HG03045 (cell line): ENCODE data around the gene CCZ1.
"Not testable (repeated sequence)": the region's sequence is repeated elsewhere in the genome, so short reads cannot be mapped to it uniquely, and the experiment has no call there.

Experiments
- ATAC-seq: cut with Tn5 transposase; IDR thresholded peaks from one replicate; pipeline ENCODE4 v1.9.1; 2021; ENCODE audit warnings: mild to moderate bottlenecking, moderate library complexity; ENCODE audit not compliant: unreplicated experiment

Gene CCZ1

DNA sequence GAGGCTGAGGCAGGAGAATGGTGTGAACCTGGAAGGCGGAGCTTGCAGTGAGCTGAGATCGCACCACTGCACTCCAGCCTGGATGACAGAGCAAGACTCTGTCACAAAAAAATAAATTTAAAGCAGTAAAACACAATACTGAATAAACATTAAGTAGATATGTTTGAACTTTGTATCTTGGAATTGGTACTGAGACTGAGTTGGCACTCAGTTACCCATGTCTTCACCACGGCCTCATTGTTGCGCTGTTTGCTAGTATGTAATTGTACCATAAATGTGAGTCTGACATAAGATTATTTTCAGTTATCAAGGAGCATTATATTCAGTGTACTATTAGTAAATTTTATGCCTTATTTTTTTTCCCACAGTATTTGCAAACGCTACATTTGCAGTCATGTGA is 6.2 kb downstream of the CCZ1 start:
- ATAC-seq: not testable (repeated sequence)

DNA sequence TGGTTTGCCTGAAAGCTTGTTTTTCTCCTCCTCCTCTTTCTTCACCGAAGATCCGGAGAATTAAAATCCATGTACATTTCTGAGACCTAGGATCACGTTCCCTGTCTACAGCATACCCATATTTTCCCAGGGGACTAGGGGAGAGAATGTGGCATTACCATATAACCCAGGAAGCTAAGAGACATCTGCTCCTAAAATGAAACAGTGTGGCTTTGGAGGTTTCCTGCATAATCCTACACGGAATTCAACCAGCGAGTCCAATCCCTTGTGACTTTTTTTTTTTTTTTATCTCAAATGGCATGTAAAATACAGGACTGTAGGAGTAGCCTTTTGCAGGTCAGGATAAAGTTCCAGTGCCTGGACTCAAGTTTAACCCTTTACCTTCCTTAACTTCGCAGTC is 10.3 kb downstream of the CCZ1 start:
- ATAC-seq: not testable (repeated sequence)

DNA sequence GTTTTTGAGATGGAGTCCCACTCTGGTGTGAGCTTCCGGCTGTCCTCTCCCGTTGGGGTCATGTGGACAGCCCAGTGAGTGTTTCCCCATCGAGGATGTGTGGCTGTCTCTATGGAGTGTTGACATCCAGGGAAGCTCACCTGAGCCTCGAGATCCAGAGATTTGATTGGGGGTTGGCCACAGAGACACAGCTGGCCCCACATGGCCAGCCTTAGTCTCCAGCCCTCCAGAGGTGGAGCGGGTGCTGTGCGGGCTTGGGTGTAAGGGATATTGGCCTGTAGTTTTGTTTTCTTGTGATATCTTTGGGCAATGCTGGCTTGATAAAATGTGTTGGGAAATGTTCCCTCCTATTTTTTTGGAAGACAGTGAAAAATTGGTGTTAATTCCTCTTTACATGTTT is 18.0 kb downstream of the CCZ1 start:
- ATAC-seq: not testable (repeated sequence)

DNA sequence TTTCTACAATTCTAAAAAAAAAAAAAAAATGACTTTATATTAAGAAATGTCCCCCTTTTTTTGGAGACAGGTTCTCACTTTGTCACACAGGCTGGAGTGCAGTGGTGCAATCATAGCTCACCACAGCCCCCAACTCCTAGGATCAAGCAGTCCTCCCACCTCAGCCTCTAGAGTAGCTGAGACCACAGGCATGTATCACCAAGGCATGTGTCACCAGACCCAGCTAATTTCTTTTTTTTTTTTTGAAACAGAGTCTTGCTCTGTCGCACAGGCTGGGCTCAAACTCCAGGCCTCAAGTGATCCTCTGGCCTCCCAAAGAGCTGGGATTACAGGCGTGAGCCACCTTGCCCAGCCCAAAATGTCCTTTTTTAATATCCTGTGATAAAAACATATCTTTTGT is 25.6 kb downstream of the CCZ1 start:
- not testable (repeated sequence) for ATAC-seq

DNA sequence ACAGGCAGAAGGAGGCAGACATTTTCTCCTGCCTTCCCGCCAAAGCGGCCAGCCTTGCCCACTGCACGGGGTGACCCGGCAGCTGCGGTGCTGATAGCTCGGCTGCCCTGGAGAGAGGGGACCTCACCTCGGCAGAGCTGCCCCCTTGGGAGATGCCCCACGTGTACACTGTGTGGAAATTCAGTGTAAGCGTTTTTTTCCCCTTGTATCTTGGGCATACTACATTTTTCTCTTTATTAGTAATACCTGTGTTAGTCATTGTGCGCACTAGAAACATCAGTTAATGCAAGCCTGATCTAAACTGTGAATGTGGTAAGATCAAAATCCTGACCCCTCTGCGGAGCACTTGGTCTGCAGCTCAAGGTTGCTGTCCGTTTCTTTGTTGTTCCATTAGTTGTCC is 26.1 kb downstream of the CCZ1 start:
- not testable (repeated sequence) for ATAC-seq

DNA sequence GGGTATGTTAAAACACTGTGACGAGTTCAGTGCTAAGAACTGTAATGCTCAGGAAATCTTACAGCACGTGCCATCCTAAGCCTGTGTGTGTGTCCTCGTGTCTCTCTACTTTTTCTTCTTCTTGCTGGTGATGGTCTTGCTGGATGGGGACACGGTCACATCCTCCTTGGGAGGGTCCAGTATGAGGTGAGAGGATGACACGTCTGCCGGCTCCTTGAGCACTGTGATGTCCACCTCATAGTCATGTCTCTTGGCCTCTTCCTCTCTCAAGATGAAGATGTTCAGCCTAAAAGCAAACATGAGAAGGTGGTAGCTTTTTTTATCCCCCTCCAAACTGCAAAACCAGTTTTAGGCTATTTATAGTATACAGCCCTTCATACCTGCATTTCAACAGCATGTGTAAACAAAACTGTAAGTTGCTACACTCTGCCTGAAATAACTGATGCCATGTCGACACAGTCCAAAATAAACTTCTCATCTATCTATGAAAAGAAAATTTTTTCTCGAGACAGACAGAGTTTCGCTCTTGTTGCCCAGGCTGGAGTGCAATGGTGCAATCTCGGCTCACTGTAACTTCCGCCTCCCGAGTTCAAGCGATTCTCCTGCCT is 27.8 kb downstream of the CCZ1 start:
- not testable (repeated sequence) for ATAC-seq

DNA sequence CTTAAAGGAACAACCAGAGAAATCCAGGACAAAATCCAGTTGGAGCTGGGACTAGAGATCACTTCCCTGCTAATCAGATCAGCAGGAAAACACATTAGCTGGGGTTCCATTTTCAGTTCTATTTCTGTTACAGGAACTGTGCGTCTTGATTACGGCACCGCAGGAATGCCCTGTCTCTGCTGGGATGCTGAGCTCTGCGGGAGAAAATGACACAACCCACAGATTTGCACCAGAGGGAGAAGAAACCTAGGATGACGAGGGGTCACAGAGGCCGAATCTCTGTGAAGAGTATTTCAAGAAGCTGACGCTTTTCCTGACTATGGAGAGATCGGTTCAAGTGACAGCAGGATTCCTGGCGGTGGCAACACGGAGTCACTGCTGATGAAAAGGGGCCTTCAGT is 31.8 kb downstream of the CCZ1 start:
- not testable (repeated sequence) for ATAC-seq

DNA sequence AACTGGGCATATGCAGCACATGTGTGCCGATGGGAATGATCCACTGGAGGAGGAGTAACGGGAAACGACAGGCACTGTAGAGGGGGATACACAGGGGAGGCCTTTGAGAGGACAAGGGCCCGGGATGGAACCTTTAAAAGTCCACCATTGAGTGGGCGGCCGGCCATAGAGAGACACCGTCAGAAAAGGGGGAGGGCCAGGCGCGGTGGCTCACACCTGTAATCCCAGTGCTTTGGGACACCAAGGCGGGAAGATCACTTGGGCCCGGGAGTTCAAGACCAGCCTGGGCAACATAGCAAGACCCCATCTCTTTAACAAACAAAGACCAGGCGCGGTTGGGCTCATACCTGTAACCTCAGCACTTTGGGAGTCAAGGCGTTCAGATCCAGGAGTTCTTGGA is 32.7 kb downstream of the CCZ1 start:
- ATAC-seq: not testable (repeated sequence)

DNA sequence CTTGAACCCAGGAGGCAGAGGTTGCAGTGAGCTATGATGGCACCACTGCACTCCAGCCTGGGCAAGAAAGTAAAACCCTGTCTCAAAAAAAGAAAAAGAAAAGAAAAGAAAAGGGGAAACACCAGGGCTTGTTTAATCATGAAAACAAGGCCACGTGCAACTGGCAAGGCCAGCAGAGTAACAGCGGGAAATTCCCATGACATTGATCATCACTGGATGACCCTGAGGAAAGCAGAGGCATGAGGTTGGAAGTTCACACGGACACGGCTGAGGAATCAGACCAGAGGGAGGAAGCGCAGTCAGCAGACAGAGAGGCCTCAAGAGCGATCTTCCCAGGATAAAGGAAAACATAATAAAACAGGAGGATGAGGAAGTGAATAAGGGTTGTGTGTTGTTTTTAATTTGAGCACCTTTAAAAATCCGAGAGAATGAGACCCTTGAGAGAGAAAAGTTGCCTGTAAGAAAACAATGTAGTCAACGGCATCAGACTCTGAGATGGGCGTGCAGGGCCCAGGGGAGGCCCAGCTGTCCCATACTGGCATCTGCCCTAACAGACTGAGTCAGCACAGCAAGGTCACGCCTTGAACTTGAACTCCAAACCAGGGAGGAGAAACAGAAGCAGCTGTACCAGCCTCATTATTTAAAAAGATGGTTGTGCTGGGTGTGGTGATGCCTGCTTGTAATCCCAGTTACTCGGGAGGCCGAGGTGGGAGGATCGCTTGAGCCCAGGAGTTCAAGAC is 33.5 kb downstream of the CCZ1 start:
- not testable (repeated sequence) for ATAC-seq

DNA sequence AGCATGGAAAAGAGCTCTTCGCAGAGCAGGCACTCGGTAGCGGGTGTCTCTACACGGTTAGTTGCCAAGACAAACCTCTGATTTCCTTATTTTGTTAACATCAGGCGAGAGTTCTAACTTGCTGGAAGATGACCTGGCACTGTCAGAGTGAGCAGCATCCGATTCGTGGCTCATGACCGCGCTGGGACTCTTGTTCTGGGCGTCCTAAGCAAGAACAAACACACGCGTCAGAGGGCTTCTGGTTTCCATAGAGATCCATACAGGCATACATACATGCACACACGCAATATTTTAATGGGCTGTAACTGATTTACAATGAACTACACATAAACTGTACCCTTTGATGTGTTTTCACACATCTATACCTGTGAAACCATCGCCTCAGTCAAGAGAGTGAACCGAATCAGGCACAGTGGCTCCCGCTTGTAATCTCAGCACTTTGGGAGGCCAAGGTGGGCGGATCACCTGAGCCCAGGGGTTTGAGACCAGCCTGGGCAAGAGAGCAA is 36.5 kb downstream of the CCZ1 start:
- ATAC-seq: not testable (repeated sequence)

DNA sequence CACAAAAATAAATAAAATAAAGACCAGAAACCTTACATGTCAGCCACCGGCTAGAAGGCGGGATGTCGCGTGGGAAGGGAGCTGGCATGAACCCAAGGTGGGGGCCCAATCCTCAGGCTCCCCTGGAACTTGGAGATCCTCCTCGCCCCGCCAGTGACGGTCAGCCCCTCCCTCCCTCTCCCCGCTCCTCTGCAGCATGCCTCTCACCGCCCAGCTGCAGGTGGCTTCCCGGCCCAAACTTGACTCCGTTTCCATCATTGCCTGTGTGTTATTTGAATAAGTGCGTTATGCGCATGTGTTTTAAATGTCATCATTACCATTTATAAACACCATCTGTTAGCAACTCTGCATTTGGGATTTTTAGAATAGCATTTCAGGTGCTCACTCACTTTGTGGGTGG is 64.7 kb downstream of the CCZ1 start:
- ATAC-seq: not testable (repeated sequence)

DNA sequence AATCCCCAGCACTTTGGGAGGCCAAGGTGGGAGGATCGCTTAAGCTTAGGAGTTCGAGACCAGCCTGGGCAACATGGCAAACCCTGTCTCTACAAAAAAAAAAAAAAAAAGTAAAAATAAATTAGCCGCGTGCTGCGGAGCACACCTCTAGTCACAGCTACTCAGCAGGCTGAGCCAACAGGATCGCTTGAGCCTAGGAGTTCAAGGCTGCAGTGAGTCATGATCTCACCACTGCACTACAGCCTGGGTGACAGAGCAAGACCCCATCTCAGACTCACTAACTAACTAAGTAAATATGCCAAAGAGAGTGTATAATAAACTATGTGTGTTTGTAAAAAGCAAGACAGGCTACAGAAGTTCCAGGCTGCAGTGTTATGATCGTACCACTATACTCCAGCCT is 65.3 kb downstream of the CCZ1 start:
- not testable (repeated sequence) for ATAC-seq

DNA sequence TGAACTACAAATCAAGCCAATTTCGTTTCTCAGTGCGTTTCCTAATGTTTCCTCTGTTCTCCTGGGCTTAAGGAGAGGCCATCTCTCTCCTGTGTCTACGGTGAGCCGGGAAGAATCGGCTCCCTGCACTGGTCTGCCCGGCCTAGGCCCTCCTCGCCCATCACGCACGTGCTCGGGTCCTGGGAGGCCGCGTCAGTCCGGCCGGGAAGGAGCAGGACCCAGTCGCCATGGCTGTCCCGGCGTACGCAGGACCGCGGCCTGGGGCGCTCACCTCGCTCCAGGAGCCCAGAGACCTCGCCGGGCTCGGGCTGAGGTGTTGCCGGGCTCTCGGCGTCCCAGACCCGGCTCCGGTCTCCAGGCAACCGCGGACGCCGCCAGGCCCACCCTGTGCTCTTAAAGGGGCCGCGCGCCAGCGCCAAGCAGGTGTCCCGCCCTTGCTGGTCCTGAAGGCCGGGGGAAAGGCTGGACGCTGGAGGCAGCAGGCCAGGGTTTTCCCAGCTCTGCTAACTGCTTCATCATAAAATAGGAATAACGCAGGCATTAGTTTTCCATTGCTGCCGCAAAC is 71.9 kb downstream of the CCZ1 start, which contains the start of gene RSPH10B:
TSS of gene RSPH10B (minus strand) at position 343 of the 565 bp plus-strand sequence. CDS start 3,573 bp downstream, outside the sequence.
- not testable (repeated sequence) for ATAC-seq

DNA sequence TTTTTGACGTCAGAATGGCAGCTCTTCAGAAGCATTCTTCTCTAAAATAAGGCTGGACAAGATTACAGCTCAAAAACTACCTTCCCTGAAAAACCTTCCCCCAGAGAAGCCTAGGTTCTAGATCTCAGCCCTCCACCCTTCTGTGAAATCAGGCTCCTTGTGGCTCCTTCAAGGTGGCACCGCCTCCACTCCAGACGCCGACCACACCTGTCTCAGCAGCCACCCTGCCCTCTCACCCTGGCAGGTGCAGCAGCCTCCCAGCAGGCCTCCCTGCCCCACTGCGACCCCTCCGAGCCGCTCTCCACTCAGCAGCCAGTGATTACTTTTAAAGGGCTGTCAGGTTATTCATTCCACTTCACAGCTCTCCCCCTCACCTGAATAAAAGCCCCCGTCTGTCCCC is 75.0 kb downstream of the CCZ1 start:
- ATAC-seq: not testable (repeated sequence)
